Psoas muscle (tissue), 8 donors: ENCODE data around the gene ATP5F1D. TPM values are rescaled to one million over a fixed set of nuclear protein-coding genes. Genes with fewer than 3 reads are reported as not detected.

Experiments used
- ATAC-seq, 4 donors: fragments of 200-7000 bp; cut with Tn5 transposase; one replicate each; pipeline ENCODE4 v1.9.1; 2020; ENCODE audit warnings: moderate library complexity in 3 of 4, mild to moderate bottlenecking in 2 of 4
- DNase-seq, 2 donors: peaks; one replicate each; pipeline ENCODE4 v3.0.0-alpha.2; 2020
- H3K27ac ChIP-seq: fragments of 200-600 bp; one replicate; pipeline ENCODE4 v1.8.0; 2022
- H3K27me3 ChIP-seq, 3 donors: fragments of 200-600 bp in 1 of 3; one replicate each; pipeline versions ENCODE4 v1.6.1 to v1.8.0; 2013 to 2022; ENCODE audit warnings: low read length in 2 of 3, mild to moderate bottlenecking in 2 of 3, moderate library complexity in 1 of 3; ENCODE audit not compliant: insufficient read depth in 3 of 3
- H3K36me3 ChIP-seq, 2 donors: fragments of 200-600 bp in 1 of 2; one replicate each; pipeline versions ENCODE4 v1.6.1 to v1.8.0; 2013 to 2022; ENCODE audit warnings: low read depth in 1 of 2, mild to moderate bottlenecking in 1 of 2, moderate library complexity in 1 of 2; ENCODE audit not compliant: insufficient read depth in 1 of 2
- H3K4me1 ChIP-seq: fragments of 200-600 bp; one replicate; pipeline ENCODE4 v1.8.0; 2022
- H3K4me3 ChIP-seq: fragments of 200-600 bp; one replicate; pipeline ENCODE4 v1.8.0; 2022; ENCODE audit warnings: mild to moderate bottlenecking
- H3K9me3 ChIP-seq: fragments of 200-600 bp; one replicate; pipeline ENCODE4 v1.8.0; 2022
- CTCF ChIP-seq: fragments of 200-600 bp; IDR thresholded peaks from one replicate; pipeline ENCODE4 v1.8.0; 2022; ENCODE audit warnings: antibody characterized with exemption
- WGBS, 3 donors: extraction: QIAGEN DNeasy Blood & Tissue Kit; methylation state at CpG; one replicate each; pipeline versions ENCODE4 v1.1.6 to v1.1.7; 2013; 5-methylcytosine and 5-hydroxymethylcytosine counted together
- intact Hi-C, 2 donors: fragments of 100-400 bp; cut with DNase I; formaldehyde crosslinking; loops; one replicate each; pipeline versions ENCODE4 v1.11.0 to v1.14.2; 2022
- polyA plus RNA-seq, 3 donors: library from polyadenylated mRNA; stranded (reverse); fragments of 200-250 nt; gene quantifications; one replicate each; pipeline ENCODE4 v1.2.3, GENCODE V29; 2013
- total RNA-seq, 4 donors: library from RNA; stranded (reverse); fragmentation: NEBNext Ultra II Directional in 2 of 4; extraction: Animal tissue kit (Norgen Biotek cat#: 25700) in 2 of 4; gene quantifications; one replicate each; pipeline versions ENCODE4 v1.2.1 to v1.2.4, GENCODE V29; 2021 to 2023
- donor health status: healthy with polysubstance abuse.
- donor health status: DM: no; HTN: no; CAD: no; lungs with moderate emphysema.
- donor health status: Bipolar disorder and iron deficiency.
- donor health status: healthy.
- donor health status: DM: yes; HTN: yes; CAD: no.
- donor health status: DM: no; HTN: no; CAD: no.
- donor health status: DM: no; HTN: no; CAD: no.
- donor health status: DM: yes; HTN: yes; CAD: no.

The ATP5F1D gene
- total and polyA plus RNA-seq, 7 donors, result 310 to 858 (median 509) TPM

GRCh38 chr19:1290196-1290702, 48.7 kb downstream of the ATP5F1D start:
- H3K27ac ChIP-seq, result no peak overlapping the region
- H3K9me3 ChIP-seq, result no peaks in the 10 kb centered on the region
- H3K27me3 ChIP-seq, result peaks cover 0 to 84% (median 38%) of the 10 kb centered on the region in 3 donors
- WGBS, 3 donors, result 82 to 87% (median 84%) methylated on average over 22 to 24 of the region's 24 CpGs
- TF ChIP-seq CTCF, result no peak
- intact Hi-C loops, result no loop called here
- no peak for ATAC-seq
- H3K4me1 ChIP-seq, result peaks cover 5% of the 10 kb centered on the region
- DNase-seq, result no peak
- no peaks in the 10 kb centered on the region for H3K36me3 ChIP-seq
- H3K4me3 ChIP-seq, result no peak overlapping the region

- Histone ChIP-seq H3K27me3 (peaks cover 0 to 89% (median 38%) of the 10 kb centered on the region in 3 donors), H3K27ac (no peak overlapping the region), H3K4me3 (no peak overlapping the region), H3K36me3 (no peaks in the 10 kb centered on the region), H3K9me3 (no peaks in the 10 kb centered on the region), H3K4me1 (peaks cover 5% of the 10 kb centered on the region)
- DNase-seq, result no peak
- ATAC-seq, result no peak
- WGBS, 3 donors, result 63 to 67% (median 66%) methylated on average over 35 to 40 of the region's 40 CpGs
- no peak for TF ChIP-seq CTCF
- intact Hi-C loops, result no loop called here
Measured at GRCh38 chr19:1290703-1291651, 49.4 kb downstream of the ATP5F1D start.

GRCh38 chr19:1291761-1292418, 50.3 kb downstream of the ATP5F1D start:
- TF ChIP-seq CTCF, result no peak
- H3K27ac ChIP-seq, result no peak overlapping the region
- H3K4me1 ChIP-seq, result no peaks in the 10 kb centered on the region
- intact Hi-C loops, result no loop called here
- WGBS, 3 donors, result 38 to 42% (median 39%) methylated on average over 24 to 25 of the region's 25 CpGs
- H3K27me3 ChIP-seq, result peaks cover 0 to 88% (median 31%) of the 10 kb centered on the region in 3 donors
- no peak for ATAC-seq
- H3K36me3 ChIP-seq, result no peaks in the 10 kb centered on the region
- no peak for DNase-seq
- H3K9me3 ChIP-seq, result no peaks in the 10 kb centered on the region
- H3K4me3 ChIP-seq, result no peak overlapping the region

- Histone ChIP-seq H3K27ac (no peak overlapping the region), H3K4me1 (no peaks in the 10 kb centered on the region), H3K36me3 (no peaks in the 10 kb centered on the region), H3K9me3 (no peaks in the 10 kb centered on the region), H3K4me3 (no peak overlapping the region), H3K27me3 (peaks cover 0 to 81% (median 25%) of the 10 kb centered on the region in 3 donors)
- intact Hi-C loops, result no loop called here
- DNase-seq (no peak), ATAC-seq (no peak)
- 79 to 87% (median 80%) methylated on average over 17 of the region's 17 CpGs for WGBS, 3 donors
- TF ChIP-seq CTCF, result no peak
Measured at GRCh38 chr19:1292419-1293151, 51.0 kb downstream of the ATP5F1D start.
